Measurements from ENCODE around the gene TMPRSS2. TPM values are rescaled to one million over a fixed set of nuclear protein-coding genes. Genes with fewer than 3 reads are reported as not detected.

TMPRSS2 gene
- total RNA-seq, 4 donors from 2014 or later: 0.26 to 1.5 TPM; not detected in 2

DNA sequence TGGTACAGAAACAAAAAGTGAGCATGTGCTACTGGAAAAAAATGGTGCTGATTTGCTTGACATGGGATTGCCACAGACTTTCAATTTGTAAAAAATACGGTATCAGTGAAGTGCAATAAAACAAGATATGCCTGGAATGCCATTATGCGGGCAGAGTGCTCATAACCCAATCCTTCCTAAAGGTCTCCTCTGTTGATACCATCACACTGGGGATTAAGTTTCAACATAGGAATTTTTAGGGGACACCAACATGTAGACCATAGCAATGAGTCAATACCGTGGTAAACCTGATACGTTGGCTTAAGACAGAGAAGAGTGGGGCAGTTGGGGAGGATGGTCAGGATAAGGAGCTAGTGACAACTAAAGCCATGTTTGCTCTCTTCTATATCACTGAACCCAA is 61.4 kb downstream of the TMPRSS2 start:
- no peak for TF ChIP-seq POLR2A (IDR thresholded peaks at IDR 0.05)
- TF ChIP-seq, protein P1, sequence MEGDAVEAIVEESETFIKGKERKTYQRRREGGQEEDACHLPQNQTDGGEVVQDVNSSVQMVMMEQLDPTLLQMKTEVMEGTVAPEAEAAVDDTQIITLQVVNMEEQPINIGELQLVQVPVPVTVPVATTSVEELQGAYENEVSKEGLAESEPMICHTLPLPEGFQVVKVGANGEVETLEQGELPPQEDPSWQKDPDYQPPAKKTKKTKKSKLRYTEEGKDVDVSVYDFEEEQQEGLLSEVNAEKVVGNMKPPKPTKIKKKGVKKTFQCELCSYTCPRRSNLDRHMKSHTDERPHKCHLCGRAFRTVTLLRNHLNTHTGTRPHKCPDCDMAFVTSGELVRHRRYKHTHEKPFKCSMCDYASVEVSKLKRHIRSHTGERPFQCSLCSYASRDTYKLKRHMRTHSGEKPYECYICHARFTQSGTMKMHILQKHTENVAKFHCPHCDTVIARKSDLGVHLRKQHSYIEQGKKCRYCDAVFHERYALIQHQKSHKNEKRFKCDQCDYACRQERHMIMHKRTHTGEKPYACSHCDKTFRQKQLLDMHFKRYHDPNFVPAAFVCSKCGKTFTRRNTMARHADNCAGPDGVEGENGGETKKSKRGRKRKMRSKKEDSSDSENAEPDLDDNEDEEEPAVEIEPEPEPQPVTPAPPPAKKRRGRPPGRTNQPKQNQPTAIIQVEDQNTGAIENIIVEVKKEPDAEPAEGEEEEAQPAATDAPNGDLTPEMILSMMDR (IDR thresholded peaks at IDR 0.05): no peak
- Histone ChIP-seq H3K36me3 (no peaks in the 10 kb centered on the region), H3K27ac (no peak overlapping the region), H3K27me3 (no peaks in the 10 kb centered on the region), H3K4me3 (no peak overlapping the region), H3K4me1 (no peaks in the 10 kb centered on the region), H3K9me3 (no peaks in the 10 kb centered on the region)
- intact Hi-C loops (cut with DNase I; ENCODE audit: low total_unique reads): no loop called here
- DNase-seq: no peak

DNA sequence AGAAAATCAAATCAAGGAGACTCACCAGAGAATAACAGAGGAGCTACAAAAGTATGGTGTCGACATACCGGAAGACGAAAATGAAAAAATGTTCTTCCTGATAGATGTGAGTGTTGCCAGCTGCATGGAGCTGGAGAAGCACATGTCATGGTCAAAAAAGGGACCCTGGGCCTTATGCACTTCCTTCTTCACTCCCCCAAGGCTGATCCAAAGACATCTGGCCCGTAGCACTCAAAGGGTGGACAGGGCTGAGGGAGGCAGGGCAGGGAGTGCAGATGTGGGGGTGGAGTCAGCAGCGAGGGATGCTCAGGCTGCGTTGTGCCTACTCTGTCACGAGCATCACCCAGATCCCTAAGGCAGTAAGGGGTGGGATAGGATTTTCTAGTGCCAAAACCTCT is 62.5 kb downstream of the TMPRSS2 start:
- H3K36me3 ChIP-seq: no peaks in the 10 kb centered on the region
- H3K4me3 ChIP-seq: no peak overlapping the region
- H3K9me3 ChIP-seq: no peaks in the 10 kb centered on the region
- DNase-seq: no peak
- no peak for TF ChIP-seq POLR2A (IDR thresholded peaks at IDR 0.05)
- TF ChIP-seq, protein P1 (IDR thresholded peaks at IDR 0.05): no peak
- intact Hi-C loops (cut with DNase I; ENCODE audit: low total_unique reads): no loop called here
- H3K27ac ChIP-seq: no peak overlapping the region
- H3K27me3 ChIP-seq: no peaks in the 10 kb centered on the region
- H3K4me1 ChIP-seq: no peaks in the 10 kb centered on the region

DNA sequence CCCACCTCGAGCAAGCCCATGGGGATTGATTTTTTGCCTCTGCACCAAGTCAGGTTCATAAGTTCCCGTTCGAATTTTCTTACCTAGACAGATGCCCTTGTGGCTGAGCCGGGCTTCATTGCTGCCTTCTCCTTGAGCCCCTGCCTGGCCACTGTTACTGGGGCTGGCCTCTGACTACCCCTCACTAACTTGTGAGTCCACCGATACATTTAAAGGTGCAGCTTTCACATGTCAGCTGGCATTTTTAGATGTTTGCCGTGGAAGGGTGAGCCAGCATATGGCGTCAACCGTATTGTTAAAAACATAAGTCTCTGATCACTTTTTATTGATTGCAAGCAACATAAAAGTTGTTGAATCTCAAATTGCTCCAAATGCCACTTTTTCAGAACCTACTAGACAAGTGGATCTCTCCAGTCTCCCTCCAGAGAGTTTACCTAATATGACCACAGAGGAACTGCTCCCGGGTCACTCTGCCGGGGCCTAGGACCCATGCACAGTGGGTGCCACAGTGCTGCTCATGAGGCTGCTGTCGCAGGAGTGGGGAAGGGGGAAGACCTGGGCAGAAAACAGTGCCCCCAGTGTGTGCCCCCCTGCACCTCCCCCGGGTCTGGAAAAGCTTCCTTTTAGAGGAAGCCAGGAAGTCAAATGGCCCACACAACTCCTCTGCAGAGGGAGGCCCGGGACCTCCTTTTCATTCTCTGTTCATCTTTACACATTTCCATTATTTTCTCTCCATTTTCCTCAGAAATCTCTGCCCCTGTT is 63.1 kb downstream of the TMPRSS2 start:
- intact Hi-C loops (cut with DNase I; ENCODE audit: low total_unique reads): no loop called here
- no peaks in the 10 kb centered on the region for H3K4me1 ChIP-seq
- no peak for DNase-seq
- no peak overlapping the region for H3K27ac ChIP-seq
- H3K4me3 ChIP-seq: no peak overlapping the region
- no peaks in the 10 kb centered on the region for H3K36me3 ChIP-seq
- no peak for TF ChIP-seq POLR2A (IDR thresholded peaks at IDR 0.05)
- TF ChIP-seq, protein P1 (IDR thresholded peaks at IDR 0.05): no peak
- no peaks in the 10 kb centered on the region for H3K27me3 ChIP-seq
- H3K9me3 ChIP-seq: no peaks in the 10 kb centered on the region

DNA sequence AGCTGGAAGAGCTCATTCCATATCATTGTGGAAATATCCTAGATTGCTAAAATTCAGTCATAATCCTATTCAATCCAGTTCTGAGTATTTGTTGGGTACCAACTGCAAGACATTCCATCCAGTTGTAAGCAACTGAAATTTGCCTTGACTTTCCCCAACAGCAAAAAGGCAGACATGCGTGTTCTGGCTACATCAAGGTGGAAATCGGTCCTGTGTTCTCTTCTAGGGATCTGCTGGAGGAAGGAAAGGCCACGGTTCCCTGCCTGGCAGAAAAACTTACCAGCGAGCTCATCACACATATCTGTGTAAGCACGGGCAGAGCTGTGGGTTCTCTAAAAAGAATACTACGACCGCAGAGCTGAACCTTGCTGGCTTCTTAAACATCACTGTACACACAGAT is 64.4 kb downstream of the TMPRSS2 start:
- no peaks in the 10 kb centered on the region for H3K36me3 ChIP-seq

More for the DNA sequence above, 64.4 kb downstream of the TMPRSS2 start:
- TF ChIP-seq, protein P1 (IDR thresholded peaks at IDR 0.05): no peak
- no peak for TF ChIP-seq POLR2A (IDR thresholded peaks at IDR 0.05)
- no peaks in the 10 kb centered on the region for H3K9me3 ChIP-seq
- intact Hi-C loops (cut with DNase I; ENCODE audit: low total_unique reads): no loop called here
- no peak for DNase-seq
- no peaks in the 10 kb centered on the region for H3K4me1 ChIP-seq
- H3K4me3 ChIP-seq: no peak overlapping the region
- H3K27me3 ChIP-seq: no peaks in the 10 kb centered on the region
- no peak overlapping the region for H3K27ac ChIP-seq
